NCI-H2081 (cell line): ENCODE measurements around the gene CHTF18.
"Not testable (repeated sequence)": the region's sequence is repeated elsewhere in the genome, so short reads cannot be mapped to it uniquely, and the experiment has no call there.

Experiments
- DNase-seq, 2 experiments: peaks; one replicate each; lab custom pipeline; 2025; lab: John Stamatoyannopoulos, UW

CHTF18 gene

DNA sequence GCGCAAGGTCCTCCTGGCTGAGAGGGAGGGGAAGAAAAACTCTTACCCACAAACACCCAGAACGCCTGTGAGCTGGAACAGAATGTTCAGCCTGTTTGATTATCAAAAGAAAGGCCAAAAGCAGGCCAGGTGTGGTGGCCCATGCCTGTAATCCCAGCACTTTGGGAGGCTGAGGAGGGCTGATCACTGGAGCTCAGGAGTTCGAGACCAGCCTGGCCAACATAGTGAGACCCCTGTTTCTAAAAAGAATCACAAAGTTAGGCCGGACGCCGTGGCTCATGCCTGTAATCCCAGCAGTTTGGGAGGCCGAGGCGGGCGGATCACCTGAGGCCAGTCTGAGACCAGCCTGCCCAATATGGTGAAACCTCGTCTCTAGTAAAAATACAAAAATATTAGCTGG lies 12.1 kb upstream of the CHTF18 start:
- not testable (repeated sequence) for DNase-seq

DNA sequence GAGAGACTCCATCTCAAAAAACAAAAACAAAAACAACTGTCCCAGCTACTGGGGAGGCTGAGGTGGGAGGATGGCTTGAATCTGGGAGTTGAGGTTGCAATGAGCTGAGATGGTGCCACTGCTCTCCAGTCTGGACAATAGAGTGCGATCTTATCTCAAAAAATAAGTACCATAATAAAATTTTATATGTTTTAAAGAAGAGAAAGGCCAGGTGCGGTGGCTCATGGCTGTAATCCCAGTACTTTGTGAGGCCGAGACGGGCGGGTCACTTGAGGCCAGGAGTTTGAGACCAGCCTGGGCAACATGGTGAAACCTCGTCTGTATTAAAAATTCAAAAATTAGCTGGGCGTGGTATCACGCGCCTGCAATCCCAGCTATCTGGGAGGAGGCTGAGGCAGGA lies 11.6 kb upstream of the CHTF18 start:
- no peak for DNase-seq

DNA sequence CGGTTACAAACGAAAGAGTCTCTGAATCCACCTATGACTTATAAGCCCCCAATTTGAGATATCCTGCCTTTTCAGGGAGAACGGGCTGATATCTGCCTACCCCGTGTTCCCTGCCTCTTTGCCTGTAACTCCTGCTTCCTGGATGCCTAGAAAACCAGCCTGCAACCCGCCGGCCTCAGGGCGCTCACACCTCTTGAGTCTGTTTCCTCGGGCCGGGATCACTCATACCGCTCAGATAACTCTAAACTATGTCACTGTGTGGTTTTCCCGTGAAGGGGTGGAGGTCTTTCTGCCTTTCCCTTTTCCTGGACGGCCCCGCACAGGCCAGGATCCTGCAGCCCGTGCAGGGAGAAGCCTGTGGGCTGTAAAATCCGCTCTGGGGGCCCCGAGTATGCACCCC lies 10.6 kb upstream of the CHTF18 start:
- DNase-seq, result no peak

DNA sequence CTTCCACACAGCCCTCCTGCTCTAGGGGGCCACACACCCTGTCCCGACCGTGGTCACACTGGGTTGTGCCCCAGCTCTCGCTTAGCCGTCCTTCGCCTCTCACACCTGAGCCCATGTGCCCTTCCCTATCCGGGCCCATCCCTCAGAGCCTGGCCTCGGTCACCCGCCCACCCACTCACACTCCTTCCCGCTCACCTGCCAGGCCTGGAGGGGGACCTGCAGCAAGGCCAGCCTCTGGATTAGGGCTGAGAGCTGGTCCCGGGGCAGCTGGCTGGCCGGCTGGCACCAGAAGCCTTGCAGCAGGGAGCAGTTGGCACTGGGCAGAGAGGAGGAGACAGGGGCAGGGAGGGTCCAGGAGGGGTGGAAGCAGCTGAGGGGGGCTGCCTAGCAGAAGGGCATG lies 10.0 kb upstream of the CHTF18 start:
- no peak for DNase-seq

DNA sequence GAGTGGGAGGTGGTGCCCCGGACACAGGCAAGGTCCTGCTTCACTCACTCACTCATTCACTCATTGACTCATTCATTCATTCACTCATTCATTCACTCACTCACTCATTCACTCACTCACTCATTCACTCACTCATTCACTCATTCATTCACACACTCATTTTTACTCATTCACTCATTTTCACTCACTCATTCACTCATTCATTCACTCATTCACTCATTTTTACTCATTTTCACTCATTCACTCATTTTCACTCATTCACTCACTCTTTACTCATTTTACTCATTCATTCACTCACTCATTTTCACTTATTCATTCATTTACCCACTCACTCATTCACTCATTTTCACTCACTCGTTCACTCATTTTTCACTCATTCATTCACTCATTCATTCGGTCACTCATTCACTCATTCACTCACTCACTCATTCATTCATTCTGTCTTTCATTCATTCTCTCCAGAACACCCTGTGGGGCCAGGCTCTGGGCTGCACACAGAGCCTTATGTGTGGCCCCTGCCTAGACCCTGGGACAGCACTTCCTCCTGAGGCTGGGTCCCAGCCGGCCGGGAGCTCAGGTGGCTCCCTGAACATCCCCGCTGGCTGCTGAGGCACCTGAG lies 9.4 kb upstream of the CHTF18 start:
- no peak for DNase-seq

DNA sequence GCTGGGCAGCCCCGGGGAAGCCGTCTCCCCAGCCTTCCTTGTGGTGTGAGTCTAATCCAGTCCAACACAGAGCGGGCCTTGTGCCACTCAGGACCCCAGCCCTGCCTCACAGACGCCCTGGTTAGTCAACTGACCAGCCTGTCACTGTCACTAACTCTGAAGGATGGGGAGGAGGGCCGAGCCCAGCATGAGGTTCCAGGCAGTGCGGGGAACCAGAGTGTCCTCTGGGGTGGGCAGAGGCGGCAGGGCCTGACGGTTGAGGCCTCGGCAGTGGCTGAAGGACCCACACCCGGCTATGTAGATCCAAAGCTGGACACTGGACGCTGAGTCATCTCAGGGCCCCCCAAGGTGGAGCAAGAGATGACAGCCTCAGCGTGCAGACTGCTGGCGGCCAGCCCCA lies 8.9 kb upstream of the CHTF18 start:
- DNase-seq, result no peak

DNA sequence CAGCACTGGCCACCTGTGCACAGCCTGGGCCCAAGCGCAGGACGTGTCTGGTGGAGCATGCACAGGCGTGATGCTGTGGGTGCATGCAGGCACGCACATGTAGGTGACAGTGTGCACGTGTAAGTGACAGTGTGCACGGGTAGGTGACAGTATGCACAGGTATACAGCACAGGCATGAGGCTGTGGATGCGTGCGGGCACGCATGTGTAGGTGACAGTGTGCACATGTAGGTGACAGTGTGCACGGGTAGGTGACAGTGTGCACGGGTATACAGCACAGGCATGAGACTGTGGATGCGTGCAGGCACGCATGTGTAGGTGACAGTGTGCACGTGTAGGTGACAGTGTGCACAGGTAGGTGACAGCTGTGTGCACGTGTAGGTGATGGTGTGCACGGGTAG lies 8.1 kb upstream of the CHTF18 start:
- no peak for DNase-seq

DNA sequence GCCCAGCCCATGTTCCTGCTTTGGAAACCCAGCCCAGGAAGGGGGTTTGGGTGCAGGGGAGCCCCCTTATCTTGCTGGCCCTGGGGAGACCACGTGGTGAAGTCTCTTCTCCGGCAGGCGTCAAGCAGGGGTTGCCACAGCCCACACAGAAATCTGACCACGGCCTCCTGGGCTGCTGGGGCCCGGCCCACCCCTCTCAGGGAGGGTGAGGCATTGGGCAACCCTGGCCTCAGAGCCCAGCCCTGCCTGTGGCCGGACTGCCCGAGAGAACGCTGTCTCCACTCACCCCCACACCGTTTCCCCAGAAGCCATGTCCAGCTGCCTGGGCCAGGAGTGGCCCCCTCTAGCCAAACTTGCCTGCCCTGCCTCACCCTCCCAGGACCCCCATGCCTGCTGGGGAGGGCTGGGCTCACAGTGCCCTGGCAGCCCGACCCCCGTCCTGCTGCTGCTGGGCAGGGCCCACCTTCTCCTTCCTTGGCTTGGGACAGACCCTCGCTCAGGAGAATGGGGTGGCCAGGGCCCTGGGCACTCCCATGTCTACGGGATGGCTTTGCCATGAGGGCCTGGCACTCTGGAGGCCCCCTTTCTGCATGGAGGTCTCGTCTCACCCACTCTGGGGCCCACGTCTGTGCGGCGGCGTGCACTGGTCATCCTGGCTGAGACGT lies 6.9 kb upstream of the CHTF18 start:
- no peak for DNase-seq

DNA sequence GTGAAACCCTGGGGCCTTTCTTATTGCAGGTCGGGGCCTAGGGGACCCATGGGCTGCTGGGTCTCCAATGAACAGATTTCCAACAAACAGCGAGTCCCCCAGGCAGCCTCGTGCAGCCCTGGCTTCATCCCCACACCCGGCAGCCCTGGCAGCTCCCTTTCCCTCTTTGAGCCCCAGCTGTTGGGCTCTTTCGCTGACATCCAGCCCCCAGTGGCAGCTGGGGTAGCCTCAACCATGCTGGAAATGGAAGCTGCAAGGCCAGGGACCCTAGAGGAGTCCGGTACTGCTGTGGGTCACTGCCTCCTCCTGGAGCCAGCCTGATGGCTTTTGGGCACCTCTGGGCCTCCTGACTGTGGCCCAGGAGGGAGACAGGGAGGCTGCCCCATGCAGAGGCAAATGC lies 6.2 kb upstream of the CHTF18 start:
- DNase-seq, result no peak

DNA sequence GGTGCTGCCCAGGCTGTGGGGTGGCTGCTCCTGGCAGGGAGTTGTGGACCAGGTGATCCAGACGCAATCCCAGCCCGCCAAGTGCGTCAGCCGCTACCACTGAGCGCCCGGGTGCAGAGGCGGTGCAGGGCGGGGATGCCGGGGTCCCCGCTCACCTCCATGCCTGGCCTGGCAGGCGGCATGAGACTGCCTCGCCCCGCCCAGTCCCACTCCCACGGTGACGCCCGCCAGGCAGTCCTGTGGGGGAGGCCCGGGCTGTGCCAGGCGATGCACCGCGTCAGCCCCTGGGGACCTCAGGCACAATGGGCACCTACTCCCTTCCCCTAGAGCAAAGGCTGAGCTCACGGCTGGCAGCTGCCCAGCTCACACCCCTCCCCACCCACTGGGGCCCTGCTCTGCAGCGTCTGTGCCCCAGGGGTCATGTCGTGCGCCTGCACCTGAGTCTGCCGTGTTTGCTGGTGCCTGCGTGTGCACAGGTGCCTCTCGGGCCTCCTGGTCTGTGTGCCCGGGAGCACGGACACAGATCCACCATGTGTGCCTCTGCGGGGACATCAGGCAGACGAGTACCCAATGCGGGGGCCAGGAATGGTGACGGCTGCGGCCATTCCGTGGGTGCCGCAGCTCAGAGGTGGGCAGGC lies 5.5 kb upstream of the CHTF18 start:
- peak; percentile 60 to 75 for DNase-seq

DNA sequence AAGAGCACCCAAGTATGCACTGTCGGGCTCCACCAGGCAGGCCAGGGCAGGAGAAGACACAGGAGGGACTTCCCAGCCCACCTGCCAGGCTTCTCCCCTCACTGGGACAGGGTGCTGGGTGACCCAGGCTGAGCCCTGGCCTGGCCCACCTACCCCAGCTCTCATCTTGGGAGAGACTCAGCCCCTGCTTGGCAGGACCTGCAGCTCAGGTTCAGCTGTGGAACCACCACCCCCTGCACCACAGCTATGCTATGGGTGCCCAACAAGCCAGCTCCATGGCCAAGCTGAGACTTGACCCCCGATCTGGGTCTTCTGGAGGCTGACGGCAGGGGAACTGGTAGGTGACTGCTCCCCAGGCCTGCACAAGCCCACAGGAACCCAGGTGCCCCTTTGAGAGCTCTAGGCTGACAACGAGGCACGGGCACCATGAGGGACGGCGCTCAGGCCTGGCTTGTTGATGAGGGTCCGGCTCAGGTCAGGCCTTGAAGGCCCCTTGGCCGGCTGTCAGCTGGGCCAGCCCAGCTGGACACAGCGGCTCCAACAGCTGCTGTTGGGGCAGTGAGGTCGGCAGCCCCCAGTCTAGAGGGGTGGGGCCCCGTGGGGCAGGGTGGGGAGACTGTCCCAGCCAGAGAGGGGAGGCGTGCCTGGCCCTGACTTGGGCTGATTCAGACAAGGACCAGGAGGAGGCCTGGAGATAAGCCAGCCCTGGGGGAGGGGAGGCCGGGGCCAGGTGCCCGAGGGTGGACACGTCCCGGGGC lies 4.8 kb upstream of the CHTF18 start:
- DNase-seq, result no peak

DNA sequence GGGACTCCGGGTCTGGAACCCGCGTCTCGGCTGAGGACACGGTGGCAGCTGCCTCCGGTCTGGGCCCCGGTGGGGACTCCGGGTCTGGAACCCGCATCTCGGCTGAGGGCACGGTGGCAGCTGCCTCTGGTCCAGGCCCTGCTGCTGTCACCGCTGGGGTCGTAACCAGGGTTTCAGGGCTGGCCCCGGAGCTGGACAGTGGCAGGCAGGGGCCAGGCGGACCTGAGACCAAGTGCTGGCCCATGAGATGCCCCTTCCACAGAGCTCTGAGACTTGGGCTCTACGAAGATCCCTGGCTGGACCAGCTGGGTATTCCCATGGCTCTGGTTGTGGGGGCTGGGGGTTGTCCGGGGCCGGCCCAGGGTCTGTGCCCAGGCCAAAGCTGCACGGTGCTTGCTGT lies 4.0 kb upstream of the CHTF18 start:
- DNase-seq, result no peak

DNA sequence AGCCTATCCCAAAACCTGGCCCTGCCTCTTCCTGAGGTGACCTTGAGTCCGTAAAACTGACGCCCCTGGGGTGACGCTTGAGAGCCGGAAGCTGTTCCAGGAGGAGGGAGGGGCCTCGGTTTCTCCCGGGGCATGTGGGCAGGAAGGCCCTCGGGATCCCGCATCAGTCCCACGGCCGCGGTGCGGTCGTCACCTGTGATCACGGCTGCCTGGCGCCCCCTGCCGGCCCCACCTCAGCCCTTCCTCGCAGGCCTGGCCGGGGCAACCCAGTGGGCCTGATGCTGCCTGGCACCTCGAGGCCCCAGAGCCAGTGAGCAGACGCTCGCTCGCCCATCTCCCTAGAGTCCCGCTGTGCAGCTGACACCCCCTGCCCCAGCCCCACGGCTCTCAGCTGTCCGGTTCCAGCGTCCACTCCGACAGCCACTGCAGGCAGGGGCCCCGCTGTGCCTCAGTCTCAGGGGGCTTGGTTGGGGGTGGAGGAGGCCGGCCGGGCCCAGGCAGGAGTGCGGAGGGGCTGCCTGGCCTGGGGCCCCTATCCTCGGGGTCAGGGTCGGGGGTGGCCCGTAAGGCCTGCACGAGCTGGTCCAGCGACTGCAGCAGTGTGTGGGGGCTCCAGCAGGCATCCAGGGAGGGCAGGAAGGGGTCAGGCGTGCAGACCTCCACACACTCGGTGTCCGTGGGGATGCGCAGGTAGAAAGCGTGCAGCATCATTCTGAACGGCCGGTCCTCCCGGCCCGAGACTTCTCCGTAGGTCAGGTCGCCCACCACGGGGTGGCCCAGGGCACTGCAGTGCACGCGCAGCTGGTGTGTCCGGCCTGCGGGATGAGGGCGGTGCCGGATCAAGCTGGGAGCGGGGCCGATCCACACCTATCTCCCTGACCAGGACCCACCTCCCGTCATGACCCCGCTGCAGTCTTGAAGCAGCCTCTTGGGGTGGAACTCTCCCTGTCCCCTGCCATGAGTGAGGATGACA lies 2.6 kb upstream of the CHTF18 start:
- no peak for DNase-seq

DNA sequence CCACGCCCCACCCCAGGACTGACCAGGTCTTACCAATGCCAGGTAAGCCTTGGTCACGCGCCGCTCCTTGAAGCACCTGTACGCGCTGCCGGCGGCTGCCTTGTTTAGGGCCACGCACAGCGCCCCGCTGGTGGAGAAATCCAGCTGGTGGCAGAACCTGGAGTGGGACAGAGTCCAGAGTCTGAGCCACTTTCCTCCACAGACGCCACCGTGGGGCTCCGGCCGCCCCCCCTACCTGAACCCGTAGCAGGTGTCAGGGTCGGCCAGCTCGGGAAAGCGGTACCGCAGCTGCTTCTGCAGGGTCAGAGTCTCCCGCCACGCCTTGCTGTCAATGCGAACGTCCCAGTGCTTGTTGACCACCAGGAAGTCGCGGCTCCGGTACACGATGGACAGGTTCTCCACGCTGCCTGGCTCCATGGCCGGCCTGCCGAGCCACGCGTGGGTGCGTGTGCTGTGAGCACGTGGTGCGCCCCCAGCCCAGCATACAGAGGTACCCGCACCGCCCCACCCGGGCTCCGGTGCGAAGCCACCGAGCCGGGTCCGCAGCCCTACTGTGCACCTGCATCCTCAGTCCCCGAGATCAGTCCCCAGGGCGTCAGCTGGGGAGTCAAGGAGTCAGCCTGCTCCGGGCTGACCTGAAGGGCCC lies 976 bp upstream of the CHTF18 start:
- DNase-seq, result no peak

DNA sequence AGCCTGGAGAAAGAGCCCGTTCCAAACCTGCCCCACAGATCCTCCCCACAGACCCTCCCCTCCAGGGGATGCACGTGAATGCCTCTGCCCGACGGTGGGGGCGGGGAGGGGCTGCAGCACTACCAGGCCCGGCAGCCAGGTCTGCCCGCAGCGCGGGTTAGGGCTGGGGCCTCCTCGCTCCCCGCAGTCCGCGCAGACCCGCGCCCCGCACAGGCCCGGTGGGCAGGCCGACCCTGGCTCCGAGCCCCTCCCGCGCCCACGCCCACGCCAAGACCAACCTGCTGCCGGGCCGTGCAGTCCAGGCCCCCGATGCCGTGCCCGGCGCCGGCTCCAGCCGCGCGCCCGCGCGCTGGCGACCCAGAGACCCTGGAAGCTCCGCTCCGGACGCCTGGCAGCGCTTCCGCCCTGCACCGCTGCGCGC lies 432 bp upstream of the CHTF18 start, which contains the start of gene RPUSD1:
Gene RPUSD1, minus strand, starts transcription at position 404 of the 421 bp plus-strand sequence. CDS start 644 bp downstream, outside the sequence.
- no peak for DNase-seq

DNA sequence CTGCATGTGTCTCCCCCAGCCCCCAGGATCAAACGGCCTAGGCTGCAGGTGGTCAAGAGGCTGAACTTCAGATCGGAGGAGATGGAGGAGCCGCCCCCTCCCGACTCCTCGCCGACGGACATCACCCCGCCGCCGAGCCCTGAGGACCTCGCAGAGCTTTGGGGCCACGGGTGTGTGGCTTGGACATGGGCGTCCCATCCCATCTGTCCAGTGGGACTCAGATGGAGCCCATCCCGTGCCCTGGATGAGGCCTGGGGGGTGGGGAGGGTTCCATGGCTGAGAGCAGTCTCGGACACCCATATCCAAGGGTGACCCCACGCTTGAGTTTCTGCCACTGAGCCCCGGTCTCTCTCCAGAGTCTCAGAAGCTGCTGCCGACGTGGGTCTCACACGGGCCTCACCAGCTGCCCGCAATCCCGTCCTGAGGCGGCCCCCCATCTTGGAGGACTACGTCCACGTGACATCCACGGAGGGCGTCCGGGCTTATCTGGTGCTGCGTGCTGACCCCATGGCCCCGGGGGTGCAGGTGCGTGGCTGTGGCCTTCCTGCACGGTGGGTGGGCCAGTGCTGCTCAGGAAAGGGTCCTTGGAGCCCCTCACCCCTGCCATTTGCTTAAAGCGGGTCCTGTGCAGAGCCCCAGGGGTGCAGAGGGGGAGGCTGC lies 901 bp downstream of the CHTF18 start:
- DNase-seq, result no peak

DNA sequence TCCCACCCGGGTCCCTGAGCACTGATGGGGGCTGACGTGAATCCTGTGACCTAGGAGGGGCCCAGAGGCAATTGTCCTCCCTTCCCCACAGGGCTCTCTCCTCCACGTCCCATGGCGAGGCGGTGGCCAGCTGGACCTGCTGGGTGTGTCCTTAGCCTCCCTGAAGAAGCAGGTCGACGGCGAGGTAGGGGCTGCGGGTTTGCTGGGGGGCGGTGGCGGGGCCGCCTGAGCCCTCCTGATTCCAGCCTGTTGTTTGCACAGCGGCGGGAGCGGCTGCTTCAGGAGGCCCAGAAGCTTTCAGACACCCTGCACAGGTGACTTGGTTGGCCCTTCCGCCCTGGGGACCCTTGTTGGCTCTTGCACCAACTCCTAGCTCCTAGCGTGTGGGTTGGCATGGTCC lies 1.7 kb downstream of the CHTF18 start:
- no peak for DNase-seq

DNA sequence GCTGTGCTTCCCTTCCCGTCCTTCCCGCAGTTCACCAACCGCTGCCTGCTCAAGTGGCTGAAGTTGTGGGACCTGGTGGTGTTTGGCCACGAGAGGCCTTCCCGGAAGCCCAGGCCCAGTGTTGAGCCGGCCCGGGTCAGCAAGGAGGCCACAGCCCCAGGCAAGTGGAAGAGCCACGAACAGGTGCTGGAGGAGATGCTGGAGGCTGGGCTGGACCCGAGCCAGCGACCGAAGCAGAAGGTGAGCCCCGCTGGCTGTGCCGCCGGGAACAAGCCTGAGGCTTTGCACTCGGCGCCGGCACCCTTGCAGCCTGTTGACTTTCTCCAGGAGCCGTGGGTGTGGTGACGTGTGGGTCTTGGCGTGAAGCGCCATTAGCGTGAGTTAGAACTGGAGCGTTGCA lies 2.7 kb downstream of the CHTF18 start:
- DNase-seq, result no peak

DNA sequence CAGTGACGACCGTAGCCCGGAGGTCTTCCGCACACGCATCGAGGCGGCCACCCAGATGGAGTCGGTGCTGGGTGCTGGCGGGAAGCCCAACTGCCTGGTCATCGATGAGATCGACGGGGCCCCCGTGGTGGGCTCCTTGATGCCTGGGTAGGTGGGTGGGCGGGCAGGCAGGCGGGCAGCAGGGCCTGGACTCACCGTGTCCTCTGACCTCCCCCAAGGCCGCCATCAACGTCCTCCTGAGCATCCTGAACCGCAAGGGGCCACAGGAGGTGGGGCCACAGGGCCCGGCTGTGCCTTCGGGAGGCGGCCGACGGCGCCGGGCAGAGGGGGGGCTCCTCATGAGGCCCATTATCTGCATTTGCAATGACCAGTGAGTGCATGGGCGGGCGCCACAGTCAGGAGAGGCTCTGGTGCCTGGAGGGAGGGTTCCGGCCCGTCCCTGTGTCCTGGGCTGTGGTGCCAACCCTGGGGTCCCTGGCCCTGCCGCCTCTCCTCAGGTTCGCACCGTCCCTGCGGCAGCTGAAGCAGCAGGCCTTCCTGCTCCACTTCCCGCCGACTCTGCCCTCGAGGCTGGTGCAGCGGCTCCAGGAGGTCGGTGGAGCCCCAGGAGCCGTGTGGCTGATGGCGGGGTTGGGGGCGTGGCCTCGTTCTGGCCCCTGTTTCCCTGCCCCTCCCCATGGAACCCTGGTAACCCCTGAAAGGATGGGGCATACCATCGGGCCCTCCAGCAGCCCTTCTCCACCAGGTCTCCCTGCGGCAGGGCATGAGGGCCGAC lies 4.0 kb downstream of the CHTF18 start:
- DNase-seq, result no peak

DNA sequence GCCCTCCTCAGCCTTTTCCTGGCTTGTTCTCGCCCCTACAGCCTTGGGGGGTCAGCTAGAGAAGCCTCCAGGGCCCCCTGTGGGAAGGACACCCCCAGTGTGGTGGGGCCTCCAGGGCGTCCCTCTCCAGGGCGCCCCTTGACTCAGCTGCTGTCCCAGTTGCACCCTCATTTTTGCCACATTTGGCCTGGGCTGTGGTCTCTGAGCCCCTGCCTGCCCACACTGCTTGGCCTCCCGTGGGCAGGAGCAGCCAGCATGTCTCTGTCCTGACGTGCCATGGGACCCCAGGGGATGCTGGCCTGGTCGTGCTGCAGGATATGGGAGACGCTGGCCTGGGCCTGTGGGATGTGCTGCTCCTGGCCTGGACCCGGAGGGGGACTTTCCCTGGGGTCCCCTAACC lies 5.0 kb downstream of the CHTF18 start:
- DNase-seq, result no peak
